HG03439 (cell line): Measurements from ENCODE around the gene CYP27A1.

Experiments used
- ATAC-seq: cut with Tn5 transposase; IDR thresholded peaks from one replicate; pipeline ENCODE4 v1.9.1; 2021; ENCODE audit warnings: mild to moderate bottlenecking, moderate library complexity; ENCODE audit not compliant: unreplicated experiment

Gene CYP27A1

DNA sequence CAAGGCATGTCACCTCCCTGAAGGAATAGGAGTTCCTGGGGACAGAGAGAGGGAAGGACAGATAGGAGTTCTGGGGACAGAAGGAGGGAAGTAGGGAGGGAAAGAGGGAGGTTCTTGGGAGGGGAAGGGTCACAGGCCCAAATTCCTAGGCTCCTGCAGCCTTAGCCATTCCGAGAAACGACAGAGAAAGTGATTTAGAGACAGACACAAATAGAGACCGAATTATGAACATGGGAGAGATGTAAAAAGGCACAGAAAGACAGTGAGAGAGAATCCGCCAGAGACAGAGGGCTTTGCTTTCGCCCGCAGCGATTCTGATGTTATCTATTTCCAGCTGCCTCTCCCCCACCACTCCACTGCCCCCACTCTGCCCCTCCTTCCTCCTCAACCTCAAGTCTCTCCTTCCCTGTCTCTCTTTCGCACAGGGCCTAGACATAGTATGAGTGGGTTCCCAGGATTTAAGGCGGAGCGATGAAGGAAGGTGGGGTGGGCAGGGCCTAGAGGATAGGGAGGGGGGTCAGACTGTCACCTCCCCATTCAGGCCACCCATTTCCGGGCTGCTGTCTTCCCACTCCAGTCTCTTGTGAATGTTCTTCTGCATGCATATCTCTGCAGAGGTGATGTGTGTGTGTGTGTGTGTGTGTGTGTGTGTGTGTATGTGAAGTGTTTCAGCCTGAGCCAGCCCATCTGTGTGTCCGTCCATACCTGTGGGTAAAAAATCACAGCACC is 74.4 kb downstream of the CYP27A1 start:
- no peak for ATAC-seq

- no peak for ATAC-seq
Measured at GRCh38 chr2:218856896-218857243, 74.9 kb downstream of the CYP27A1 start.

DNA sequence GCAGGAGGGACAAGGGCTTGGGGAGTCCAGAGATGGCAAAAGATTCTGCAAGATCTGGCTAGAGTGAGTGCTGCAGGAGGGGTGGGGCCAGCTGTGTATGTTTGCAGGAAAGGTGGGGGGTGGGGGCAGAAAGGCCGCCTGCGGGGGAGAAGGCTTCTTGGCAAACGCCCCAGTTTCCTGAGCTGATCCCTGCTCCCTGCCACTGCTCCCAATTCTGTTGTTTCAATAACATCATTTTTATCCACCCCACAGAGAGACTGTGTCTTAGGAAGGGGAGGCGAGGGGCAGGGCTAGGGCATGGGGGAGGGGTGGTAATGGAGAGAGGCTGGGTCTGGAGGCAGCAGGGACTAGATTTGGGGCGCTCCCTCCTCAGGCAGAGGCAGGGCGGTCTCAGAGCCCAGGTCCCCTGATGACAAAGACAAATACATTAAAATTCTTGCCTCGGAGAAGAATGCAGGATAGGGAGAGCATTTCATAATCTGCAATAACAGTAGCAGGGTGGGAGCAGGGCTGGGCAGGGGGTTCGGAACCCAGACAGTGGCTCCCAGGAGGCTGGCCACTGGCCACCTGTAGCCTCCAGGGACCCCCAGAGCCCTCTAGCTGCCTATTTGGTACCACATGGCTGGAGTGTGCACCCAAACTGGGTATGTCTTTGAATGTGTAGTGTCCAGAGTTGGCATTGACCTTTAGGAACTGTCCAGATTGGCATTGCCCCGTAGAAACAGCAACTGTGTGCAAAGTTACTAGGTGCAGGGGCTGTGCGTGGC is 75.6 kb downstream of the CYP27A1 start:
- ATAC-seq = no peak

GRCh38 chr2:218858138-218858445 is 76.1 kb downstream of the CYP27A1 start:
- ATAC-seq = no peak

- ATAC-seq = no peak
Measured at GRCh38 chr2:218858671-218859555, 77.0 kb downstream of the CYP27A1 start.

- no peak for ATAC-seq
Measured at GRCh38 chr2:218859556-218859987, 77.6 kb downstream of the CYP27A1 start, which contains the start of gene WNT6. WNT6 (plus strand) TSS chr2:218859805; CDS start chr2:218860038, 233 bp downstream.

DNA sequence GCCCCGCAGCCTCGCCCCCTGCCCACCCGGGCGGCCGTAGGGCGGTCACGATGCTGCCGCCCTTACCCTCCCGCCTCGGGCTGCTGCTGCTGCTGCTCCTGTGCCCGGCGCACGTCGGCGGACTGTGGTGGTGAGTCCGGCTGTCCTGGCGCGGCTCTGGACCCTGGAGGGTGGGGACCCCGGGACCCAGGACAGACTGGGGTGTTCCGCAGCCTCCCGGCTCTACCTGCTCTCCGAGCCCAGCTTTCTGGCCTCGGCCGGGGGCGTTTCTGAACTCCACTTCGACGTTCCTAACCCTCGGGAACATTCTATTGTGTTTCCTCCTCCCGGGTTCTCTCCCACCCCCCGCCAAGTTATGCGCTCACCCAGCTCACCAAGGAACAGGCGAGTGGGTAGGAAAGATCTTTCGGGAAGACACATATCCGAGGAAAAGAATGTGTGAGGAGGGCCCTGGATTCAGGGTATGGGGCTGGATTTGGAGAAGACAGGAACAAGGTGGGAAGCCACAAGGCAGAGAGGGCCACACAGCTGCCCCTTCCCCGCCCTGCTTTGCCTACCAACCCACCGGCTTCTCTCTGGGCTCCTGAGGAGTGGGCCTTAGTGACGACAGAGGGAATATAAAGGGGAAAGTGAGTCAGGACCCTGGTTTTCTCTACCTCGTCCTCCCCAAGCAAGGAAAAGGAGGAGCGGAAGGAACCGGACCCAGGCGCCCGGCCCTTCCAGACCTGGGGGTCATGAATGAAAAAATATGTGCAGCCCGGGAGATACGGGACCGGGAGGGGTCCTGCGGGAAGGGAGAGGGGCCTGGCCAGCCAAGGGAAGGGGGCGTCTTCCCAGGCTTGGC is 78.3 kb downstream of the CYP27A1 start:
- no peak for ATAC-seq

- ATAC-seq = no peak
Measured at GRCh38 chr2:218860950-218861381, 79.0 kb downstream of the CYP27A1 start.

GRCh38 chr2:218861645-218862318 is 79.8 kb downstream of the CYP27A1 start:
- no peak for ATAC-seq

GRCh38 chr2:218863021-218863520 is 81.1 kb downstream of the CYP27A1 start:
- no peak for ATAC-seq
